A673 (cell line): ENCODE data around the gene MPIG6B.

Experiments used
- CTCF ChIP-seq: fragments of 300-800, 200-600 bp; sonication (generic); conservative IDR thresholded peaks from 2 replicates; pipeline ENCODE4 v1.5.1; 2017; ENCODE audit warnings: low read depth, mild to moderate bottlenecking, antibody characterized with exemption, low read length, moderate library complexity, mixed read lengths
- EZH2 ChIP-seq: fragments of 200-600 bp; sonication (generic); IDR thresholded peaks from 2 replicates; pipeline ENCODE4 v1.6.1; 2017; ENCODE audit warnings: borderline replicate concordance, low read depth, mild to moderate bottlenecking, mixed read lengths, antibody characterized with exemption, low read length; ENCODE audit not compliant: poor library complexity, severe bottlenecking

- TF ChIP-seq CTCF: no peak
- TF ChIP-seq EZH2: no peak
These were observed 39.2 kb downstream of the MPIG6B start, which contains the start of gene SAPCD1 for GRCh38 chr6:31762356-31762755.
